IMR-90 (cell line): ENCODE results near the gene TMBIM6. TPM values are rescaled to one million over a fixed set of nuclear protein-coding genes. Genes with fewer than 3 reads are reported as not detected.
A peak's percentile ranks its signal among the peaks of the same experiment; 100 is the strongest.

Experiments
- CHD1 ChIP-seq: IDR thresholded peaks from 2 replicates; pipeline ENCODE4 v1.6.1; 2012; ENCODE audit warnings: low read depth, low read length, improper control_type of control experiment
- MAZ ChIP-seq: IDR thresholded peaks from 2 replicates; pipeline ENCODE4 v1.6.1; 2012; ENCODE audit warnings: low read depth, mild to moderate bottlenecking, low read length, improper control_type of control experiment, moderate library complexity, borderline replicate concordance
- MXI1 ChIP-seq: IDR thresholded peaks from 2 replicates; pipeline ENCODE4 v1.6.1; 2012; ENCODE audit warnings: low read depth, mild to moderate bottlenecking, low read length, moderate library complexity, borderline replicate concordance
- RFX5 ChIP-seq: IDR thresholded peaks from 2 replicates; pipeline ENCODE4 v1.8.0; 2012; ENCODE audit warnings: low read depth, mild to moderate bottlenecking, low read length, moderate library complexity
- polyA plus RNA-seq, 3 experiments: library from polyadenylated mRNA; depleted of rRNA; stranded (reverse); fragments of >200 nt; gene quantifications; 2 replicates each; pipeline ENCODE4 v1.2.3, GENCODE V29; 2012; ENCODE audit warnings: low replicate concordance in 1 of 3
- total RNA-seq: library from RNA; depleted of rRNA; stranded (reverse); fragments of >200 nt; gene quantifications from 2 replicates; pipeline ENCODE4 v1.2.3, GENCODE V29; 2012
- TF ChIP-seq, protein P1 (sequence below): conservative IDR thresholded peaks from 2 replicates; pipeline ENCODE4 v1.5.1; 2012; ENCODE audit warnings: mild to moderate bottlenecking, low read depth, low read length, improper control_type of control experiment

The TMBIM6 gene
- total and polyA plus RNA-seq, 2 of the 4 experiments (the other 2 are of a cell fraction): 255 to 285 TPM

DNA sequence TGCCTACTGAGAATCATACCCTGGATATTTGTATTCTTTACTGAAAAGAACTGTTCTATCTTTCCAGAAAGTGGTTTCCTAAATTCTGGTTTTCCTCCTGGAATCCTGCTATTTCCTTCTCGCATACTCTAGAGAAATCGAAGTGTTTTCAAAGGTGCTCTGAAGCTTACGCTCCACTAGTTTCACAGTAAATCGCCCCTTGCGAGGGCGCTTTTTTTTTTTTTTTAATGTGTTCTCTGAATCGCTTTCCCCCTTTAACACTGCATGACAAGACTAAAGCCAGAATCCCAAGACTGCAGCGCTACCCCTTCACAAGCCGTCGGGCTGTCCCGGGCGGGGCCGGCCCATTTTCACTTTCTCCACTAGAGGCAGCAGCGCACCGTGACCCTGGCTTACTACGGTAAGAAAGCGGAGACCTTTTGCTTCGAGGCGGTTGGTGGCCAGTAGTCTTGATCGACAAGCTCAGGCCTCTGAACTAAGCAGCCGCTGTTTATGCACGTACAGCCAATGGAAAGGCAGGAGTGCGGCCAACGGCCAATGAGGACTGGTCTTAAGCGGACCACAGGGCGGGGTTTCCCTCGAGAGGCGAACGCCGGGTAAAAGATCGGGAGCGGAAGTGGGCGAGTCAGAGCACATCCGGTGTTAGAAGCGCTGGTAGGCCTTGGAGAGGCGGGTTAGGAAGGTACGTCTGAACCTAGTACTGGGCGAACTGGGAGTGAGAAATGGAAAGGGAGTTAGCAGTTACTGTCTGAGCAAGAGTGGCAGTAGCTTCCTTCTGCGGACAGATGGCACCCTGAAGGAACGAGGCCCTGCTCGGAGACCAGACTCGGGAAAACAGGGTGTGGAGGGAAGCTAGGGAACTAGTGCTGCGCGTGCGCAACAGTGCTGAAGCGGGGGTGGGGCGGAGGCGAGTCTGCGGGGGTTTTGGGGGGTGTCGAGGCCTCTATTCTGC lies at the start of gene TMBIM6 (continued):
- TF ChIP-seq MAZ: peak; percentile 2; the same call in 1 of the 2 replicates
- TF ChIP-seq, protein P1, sequence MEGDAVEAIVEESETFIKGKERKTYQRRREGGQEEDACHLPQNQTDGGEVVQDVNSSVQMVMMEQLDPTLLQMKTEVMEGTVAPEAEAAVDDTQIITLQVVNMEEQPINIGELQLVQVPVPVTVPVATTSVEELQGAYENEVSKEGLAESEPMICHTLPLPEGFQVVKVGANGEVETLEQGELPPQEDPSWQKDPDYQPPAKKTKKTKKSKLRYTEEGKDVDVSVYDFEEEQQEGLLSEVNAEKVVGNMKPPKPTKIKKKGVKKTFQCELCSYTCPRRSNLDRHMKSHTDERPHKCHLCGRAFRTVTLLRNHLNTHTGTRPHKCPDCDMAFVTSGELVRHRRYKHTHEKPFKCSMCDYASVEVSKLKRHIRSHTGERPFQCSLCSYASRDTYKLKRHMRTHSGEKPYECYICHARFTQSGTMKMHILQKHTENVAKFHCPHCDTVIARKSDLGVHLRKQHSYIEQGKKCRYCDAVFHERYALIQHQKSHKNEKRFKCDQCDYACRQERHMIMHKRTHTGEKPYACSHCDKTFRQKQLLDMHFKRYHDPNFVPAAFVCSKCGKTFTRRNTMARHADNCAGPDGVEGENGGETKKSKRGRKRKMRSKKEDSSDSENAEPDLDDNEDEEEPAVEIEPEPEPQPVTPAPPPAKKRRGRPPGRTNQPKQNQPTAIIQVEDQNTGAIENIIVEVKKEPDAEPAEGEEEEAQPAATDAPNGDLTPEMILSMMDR: peak; percentile 95
- TF ChIP-seq RFX5: no peak
- peak; percentile 1; the same call in 1 of the 2 replicates for TF ChIP-seq MXI1
- peak; percentile 95; the same call in 1 of the 2 replicates for TF ChIP-seq CHD1
